Measurements from ENCODE around the gene OTUD1. TPM values are rescaled to one million over a fixed set of nuclear protein-coding genes. Genes with fewer than 3 reads are reported as not detected.
A peak's percentile ranks its signal among the peaks of the same experiment; 100 is the strongest.

The OTUD1 gene
- total RNA-seq, 2 experiments from 2014 or later: 6.6 to 7.0 TPM

- ATAC-seq (peak; percentile 17), DNase-seq (peak; percentile 26)
- intact Hi-C loops (cut with micrococcal nuclease): loop anchor here (10.0 kb wide), 2 partner anchors 75 to 85 kb away; no protein-coding TSS in a partner anchor
- Mint-ChIP-seq H3K4me1 (ENCODE audit: low read depth) (peaks cover 32% of the 10 kb centered on the region), H3K36me3 (ENCODE audit: low read depth) (peaks cover 18% of the 10 kb centered on the region), H3K4me3 (peak overlapping the region; percentile 92), H3K9me3 (no peaks in the 10 kb centered on the region), H3K27ac (peak overlapping the region; percentile 84), H3K27me3 (no peaks in the 10 kb centered on the region)
- CTCF ChIA-PET: no interaction called here
- TF ChIP-seq, protein P1, sequence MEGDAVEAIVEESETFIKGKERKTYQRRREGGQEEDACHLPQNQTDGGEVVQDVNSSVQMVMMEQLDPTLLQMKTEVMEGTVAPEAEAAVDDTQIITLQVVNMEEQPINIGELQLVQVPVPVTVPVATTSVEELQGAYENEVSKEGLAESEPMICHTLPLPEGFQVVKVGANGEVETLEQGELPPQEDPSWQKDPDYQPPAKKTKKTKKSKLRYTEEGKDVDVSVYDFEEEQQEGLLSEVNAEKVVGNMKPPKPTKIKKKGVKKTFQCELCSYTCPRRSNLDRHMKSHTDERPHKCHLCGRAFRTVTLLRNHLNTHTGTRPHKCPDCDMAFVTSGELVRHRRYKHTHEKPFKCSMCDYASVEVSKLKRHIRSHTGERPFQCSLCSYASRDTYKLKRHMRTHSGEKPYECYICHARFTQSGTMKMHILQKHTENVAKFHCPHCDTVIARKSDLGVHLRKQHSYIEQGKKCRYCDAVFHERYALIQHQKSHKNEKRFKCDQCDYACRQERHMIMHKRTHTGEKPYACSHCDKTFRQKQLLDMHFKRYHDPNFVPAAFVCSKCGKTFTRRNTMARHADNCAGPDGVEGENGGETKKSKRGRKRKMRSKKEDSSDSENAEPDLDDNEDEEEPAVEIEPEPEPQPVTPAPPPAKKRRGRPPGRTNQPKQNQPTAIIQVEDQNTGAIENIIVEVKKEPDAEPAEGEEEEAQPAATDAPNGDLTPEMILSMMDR (IDR thresholded peaks at IDR 0.05): no peak
- POLR2A ChIA-PET: no interaction called here
Measured at GRCh38 chr10:23439961-23440889, 1.4 kb downstream of the OTUD1 start.

DNA sequence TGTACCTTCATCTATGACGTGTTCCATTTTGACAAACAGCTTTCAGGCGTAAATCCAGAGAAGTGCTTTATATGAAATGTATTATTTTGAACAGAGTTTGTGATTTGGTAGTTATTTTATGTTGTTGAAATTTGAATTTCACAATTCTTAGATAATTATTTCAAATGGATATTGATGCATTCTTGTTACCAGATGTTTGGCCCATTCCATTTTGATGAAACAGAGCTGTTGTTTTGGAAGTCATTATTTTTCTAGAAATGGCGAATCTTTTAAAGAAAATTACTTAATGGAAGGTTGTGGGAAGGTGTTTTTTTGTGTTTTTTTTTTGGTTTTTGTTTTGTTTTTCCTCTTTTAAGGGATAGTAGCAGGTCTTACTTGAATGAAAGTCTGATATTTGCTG, 2.4 kb downstream of the OTUD1 start:
- Mint-ChIP-seq H3K27me3 (no peaks in the 10 kb centered on the region), H3K4me1 (ENCODE audit: low read depth) (peaks cover 36% of the 10 kb centered on the region), H3K36me3 (ENCODE audit: low read depth) (peaks cover 23% of the 10 kb centered on the region), H3K27ac (peak overlapping the region; percentile 84), H3K9me3 (no peaks in the 10 kb centered on the region), H3K4me3 (peak overlapping the region; percentile 92)
- TF ChIP-seq, protein P1 (IDR thresholded peaks at IDR 0.05): no peak
- DNase-seq: no peak
- intact Hi-C loops (cut with micrococcal nuclease): loop anchor here (10.0 kb wide), 2 partner anchors 76 to 84 kb away; no protein-coding TSS in a partner anchor
- ATAC-seq: no peak
- ChIA-PET POLR2A (no interaction called here), CTCF (interaction anchor here (0.8 to 1.5 kb wide), 5 partner anchors 19 to 136 kb away, joined by 3 to 6 read pairs (median 3); no protein-coding TSS in a partner anchor)

- H3K36me3 Mint-ChIP-seq (ENCODE audit: low read depth): peaks cover 23% of the 10 kb centered on the region
Measured at GRCh38 chr10:23442936-23443335, 4.1 kb downstream of the OTUD1 start.

GRCh38 chr10:23445591-23445990, 6.7 kb downstream of the OTUD1 start:
- Mint-ChIP-seq H3K4me3 (no peak overlapping the region), H3K4me1 (ENCODE audit: low read depth) (peaks cover 57% of the 10 kb centered on the region), H3K36me3 (ENCODE audit: low read depth) (peaks cover 18% of the 10 kb centered on the region), H3K27ac (no peak overlapping the region), H3K9me3 (no peaks in the 10 kb centered on the region), H3K27me3 (no peaks in the 10 kb centered on the region)
- DNase-seq: no peak
- POLR2A ChIA-PET: no interaction called here
- no peak for ATAC-seq
- TF ChIP-seq, protein P1 (IDR thresholded peaks at IDR 0.05): no peak
- CTCF ChIA-PET: interaction anchor here (2.6 kb wide), 1 partner anchor 131 kb away, joined by 8 read pairs; no protein-coding TSS in a partner anchor
- intact Hi-C loops (cut with micrococcal nuclease): loop anchor here (10.0 kb wide), 2 partner anchors 79 to 81 kb away; no protein-coding TSS in a partner anchor

More at GRCh38 chr10:23442936-23443335, 4.1 kb downstream of the OTUD1 start:
- intact Hi-C loops (cut with micrococcal nuclease): loop anchor here (10.0 kb wide), 2 partner anchors 78 to 82 kb away; no protein-coding TSS in a partner anchor
- DNase-seq: no peak
- ATAC-seq: no peak
- H3K4me3 Mint-ChIP-seq: peak overlapping the region; percentile 92
- H3K9me3 Mint-ChIP-seq: no peaks in the 10 kb centered on the region
- no peaks in the 10 kb centered on the region for H3K27me3 Mint-ChIP-seq
- ChIA-PET CTCF (interaction anchor here (0.6 to 1.9 kb wide), 3 partner anchors 10 to 259 kb away, joined by 3 to 5 read pairs (median 3); no protein-coding TSS in a partner anchor), POLR2A (no interaction called here)
- TF ChIP-seq, protein P1 (IDR thresholded peaks at IDR 0.05): no peak
- H3K4me1 Mint-ChIP-seq (ENCODE audit: low read depth): peaks cover 41% of the 10 kb centered on the region
- no peak overlapping the region for H3K27ac Mint-ChIP-seq
